K562 (cell line): Measurements from ENCODE around the gene DYRK2.

ENCODE experiments used
- GABPB1 ChIP-seq: sonication (generic); formaldehyde crosslinking; IDR thresholded peaks from 2 replicates; pipeline ENCODE4 v1.8.0; 2022; ENCODE audit warnings: mild to moderate bottlenecking, missing genetic modification reagents
- RCOR1 ChIP-seq, 2 experiments: IDR thresholded peaks; 2 replicates each; pipeline ENCODE4 v1.6.1; 2012; ENCODE audit warnings: low read depth in 2 of 2, low read length in 2 of 2, borderline replicate concordance in 1 of 2, improper control_type of control experiment in 1 of 2
- ZNF589 ChIP-seq: fragments of 200-800 bp; sonication (Bioruptor generic); IDR thresholded peaks from 2 replicates; pipeline ENCODE4 v1.6.1; 2016; ENCODE audit warnings: low read depth, missing genetic modification characterization, missing compliant biosample characterization

- TF ChIP-seq ZNF589 (CRISPR knock-in tag), result no peak
- no peak for TF ChIP-seq GABPB1
- no peak for TF ChIP-seq RCOR1 (IDR thresholded peaks at IDR 0.05; ENCODE audit: borderline replicate concordance in 1 of 2, low read depth in 2 of 2, low read length in 2 of 2)
These were observed 32.7 kb downstream of the DYRK2 start for GRCh38 chr12:67681105-67681778.
